ENCODE measurements around the gene FXN. TPM values are rescaled to one million over a fixed set of nuclear protein-coding genes. Genes with fewer than 3 reads are reported as not detected.

The FXN gene
- polyA plus RNA-seq, 3 donors, result 9.1 to 27.3 (median 15.9) TPM

DNA sequence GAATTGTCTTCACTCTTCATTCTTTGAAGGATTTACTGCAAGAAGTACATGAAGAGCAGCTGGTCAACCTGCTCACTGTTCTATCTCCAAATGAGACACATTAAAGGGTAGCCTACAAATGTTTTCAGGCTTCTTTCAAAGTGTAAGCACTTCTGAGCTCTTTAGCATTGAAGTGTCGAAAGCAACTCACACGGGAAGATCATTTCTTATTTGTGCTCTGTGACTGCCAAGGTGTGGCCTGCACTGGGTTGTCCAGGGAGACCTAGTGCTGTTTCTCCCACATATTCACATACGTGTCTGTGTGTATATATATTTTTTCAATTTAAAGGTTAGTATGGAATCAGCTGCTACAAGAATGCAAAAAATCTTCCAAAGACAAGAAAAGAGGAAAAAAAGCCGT is 37.6 kb downstream of the FXN start:
- WGBS (ENCODE audit: insufficient coverage), result 72% methylated on average over 3 of the region's 4 CpGs
- Histone ChIP-seq H3K4me1 (ENCODE audit: control insufficient read depth in 1 of 2, insufficient read depth in 2 of 2, low read length in 2 of 2) (no peaks in the 10 kb centered on the region), H3K36me3 (replicated peaks in 1 of 2; ENCODE audit: control insufficient read depth in 1 of 2, insufficient read depth in 2 of 2, low read length in 2 of 2) (peaks cover 15 to 32% of the 10 kb centered on the region in 2 donors), H3K27ac (ENCODE audit: low read depth in 1 of 2, low read length in 2 of 2) (no peak overlapping the region), H2AFZ (ENCODE audit: insufficient read depth, low read depth, low read length, poor library complexity, severe bottlenecking) (no peak overlapping the region), H3K79me2 (ENCODE audit: insufficient read depth, low read length) (no peaks in the 10 kb centered on the region), H3K27me3 (ENCODE audit: control insufficient read depth in 2 of 2, insufficient read depth in 2 of 2, low read length in 2 of 2) (no peaks in the 10 kb centered on the region), H3K4me2 (replicated peaks; ENCODE audit: extremely low read depth, low read length, poor library complexity, severe bottlenecking) (no peak overlapping the region), H4K20me1 (ENCODE audit: insufficient read depth, low read length) (no peaks in the 10 kb centered on the region), H3K4me3 (replicated peaks in 1 of 3; ENCODE audit: low read depth in 2 of 3, low read length in 3 of 3) (no peak overlapping the region), H3K9ac (ENCODE audit: insufficient read depth, low read length, poor library complexity, severe bottlenecking) (no peak overlapping the region), H3K9me3 (replicated peaks in 1 of 2; ENCODE audit: control insufficient read depth in 1 of 2, insufficient read depth in 1 of 2, low read length in 2 of 2) (no peaks in the 10 kb centered on the region)
- DNase-seq, result no peak
- Mint-ChIP-seq H3K4me3 (no peak overlapping the region), H3K4me1 (no peaks in the 10 kb centered on the region), H3K36me3 (peaks cover 34 to 50% of the 10 kb centered on the region in 2 donors), H3K27me3 (ENCODE audit: low read depth in 3 of 3) (no peaks in the 10 kb centered on the region), H3K27ac (peak overlapping the region in 1 of 7 donors; percentile 2), H3K9me3 (no peaks in the 10 kb centered on the region)
- TF ChIP-seq, protein P1, sequence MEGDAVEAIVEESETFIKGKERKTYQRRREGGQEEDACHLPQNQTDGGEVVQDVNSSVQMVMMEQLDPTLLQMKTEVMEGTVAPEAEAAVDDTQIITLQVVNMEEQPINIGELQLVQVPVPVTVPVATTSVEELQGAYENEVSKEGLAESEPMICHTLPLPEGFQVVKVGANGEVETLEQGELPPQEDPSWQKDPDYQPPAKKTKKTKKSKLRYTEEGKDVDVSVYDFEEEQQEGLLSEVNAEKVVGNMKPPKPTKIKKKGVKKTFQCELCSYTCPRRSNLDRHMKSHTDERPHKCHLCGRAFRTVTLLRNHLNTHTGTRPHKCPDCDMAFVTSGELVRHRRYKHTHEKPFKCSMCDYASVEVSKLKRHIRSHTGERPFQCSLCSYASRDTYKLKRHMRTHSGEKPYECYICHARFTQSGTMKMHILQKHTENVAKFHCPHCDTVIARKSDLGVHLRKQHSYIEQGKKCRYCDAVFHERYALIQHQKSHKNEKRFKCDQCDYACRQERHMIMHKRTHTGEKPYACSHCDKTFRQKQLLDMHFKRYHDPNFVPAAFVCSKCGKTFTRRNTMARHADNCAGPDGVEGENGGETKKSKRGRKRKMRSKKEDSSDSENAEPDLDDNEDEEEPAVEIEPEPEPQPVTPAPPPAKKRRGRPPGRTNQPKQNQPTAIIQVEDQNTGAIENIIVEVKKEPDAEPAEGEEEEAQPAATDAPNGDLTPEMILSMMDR (IDR thresholded peaks at IDR 0.05), result no peak
- intact Hi-C loops (cut with micrococcal nuclease), result no loop called here

DNA sequence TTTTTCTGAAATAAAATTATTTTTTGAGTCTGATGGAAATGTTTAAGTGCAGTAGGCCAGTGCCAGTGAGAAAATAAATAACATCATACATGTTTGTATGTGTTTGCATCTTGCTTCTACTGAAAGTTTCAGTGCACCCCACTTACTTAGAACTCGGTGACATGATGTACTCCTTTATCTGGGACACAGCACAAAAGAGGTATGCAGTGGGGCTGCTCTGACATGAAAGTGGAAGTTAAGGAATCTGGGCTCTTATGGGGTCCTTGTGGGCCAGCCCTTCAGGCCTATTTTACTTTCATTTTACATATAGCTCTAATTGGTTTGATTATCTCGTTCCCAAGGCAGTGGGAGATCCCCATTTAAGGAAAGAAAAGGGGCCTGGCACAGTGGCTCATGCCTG is 39.2 kb downstream of the FXN start:
- Histone ChIP-seq H3K4me3 (replicated peaks in 1 of 3; ENCODE audit: low read depth in 2 of 3, low read length in 3 of 3) (no peak overlapping the region), H4K20me1 (ENCODE audit: insufficient read depth, low read length) (no peaks in the 10 kb centered on the region), H3K4me1 (ENCODE audit: control insufficient read depth in 1 of 2, insufficient read depth in 2 of 2, low read length in 2 of 2) (no peaks in the 10 kb centered on the region), H3K9me3 (replicated peaks in 1 of 2; ENCODE audit: control insufficient read depth in 1 of 2, insufficient read depth in 1 of 2, low read length in 2 of 2) (no peaks in the 10 kb centered on the region), H3K27me3 (ENCODE audit: control insufficient read depth in 2 of 2, insufficient read depth in 2 of 2, low read length in 2 of 2) (no peaks in the 10 kb centered on the region), H3K27ac (ENCODE audit: low read depth in 1 of 2, low read length in 2 of 2) (no peak overlapping the region), H3K36me3 (replicated peaks in 1 of 2; ENCODE audit: control insufficient read depth in 1 of 2, insufficient read depth in 2 of 2, low read length in 2 of 2) (peaks cover 9 to 15% of the 10 kb centered on the region in 2 donors), H3K9ac (ENCODE audit: insufficient read depth, low read length, poor library complexity, severe bottlenecking) (no peak overlapping the region), H2AFZ (ENCODE audit: insufficient read depth, low read depth, low read length, poor library complexity, severe bottlenecking) (no peak overlapping the region), H3K79me2 (ENCODE audit: insufficient read depth, low read length) (no peaks in the 10 kb centered on the region), H3K4me2 (replicated peaks; ENCODE audit: extremely low read depth, low read length, poor library complexity, severe bottlenecking) (no peak overlapping the region)
- no peak overlapping the region for H3K27ac Mint-ChIP-seq
- no peaks in the 10 kb centered on the region for H3K9me3 Mint-ChIP-seq
- H3K4me3 Mint-ChIP-seq, result no peak overlapping the region
- DNase-seq, result no peak
- peaks cover 21 to 34% of the 10 kb centered on the region in 2 donors for H3K36me3 Mint-ChIP-seq
- no CpG with 5 or more reads among the region's 2 CpGs for WGBS (ENCODE audit: insufficient coverage)
- H3K4me1 Mint-ChIP-seq, result no peaks in the 10 kb centered on the region
- intact Hi-C loops (cut with micrococcal nuclease), result no loop called here
- no peaks in the 10 kb centered on the region for H3K27me3 Mint-ChIP-seq (ENCODE audit: low read depth in 3 of 3)
- TF ChIP-seq, protein P1 (IDR thresholded peaks at IDR 0.05), result no peak
